HL-60 (cell line): ENCODE results near the gene PARD3.

Experiments used
- DNase-seq, 2 experiments: peaks; one replicate each; pipeline ENCODE4 v3.0.0-alpha.2; 2010 to 2020; ENCODE audit warnings: low read depth in 1 of 2, low spot score in 1 of 2
- H3K27ac ChIP-seq: fragments of 250-450 bp; sonication (Bioruptor Pico); replicated peaks from 2 replicates; pipeline ENCODE4 v1.5.1; 2020; ENCODE audit warnings: mild to moderate bottlenecking, moderate library complexity
- H3K27me3 ChIP-seq: fragments of 250-450 bp; sonication (Bioruptor Pico); 2 replicates; pipeline ENCODE4 v1.5.1; 2021; ENCODE audit warnings: mild to moderate bottlenecking, moderate library complexity; ENCODE audit not compliant: insufficient read depth, poor library complexity, severe bottlenecking
- H3K4me3 ChIP-seq: replicated peaks from 2 replicates; pipeline ENCODE4 v1.5.1; 2011; ENCODE audit warnings: mild to moderate bottlenecking, control low read depth, low read length; ENCODE audit not compliant: insufficient read depth
- GABPA ChIP-seq: IDR thresholded peaks from 2 replicates; pipeline ENCODE4 v1.6.1; 2012; ENCODE audit warnings: low read depth
- POLR2AphosphoS5 ChIP-seq: IDR thresholded peaks from 2 replicates; pipeline ENCODE4 v1.6.1; 2012; ENCODE audit warnings: low read depth
- SPI1 ChIP-seq: IDR thresholded peaks from 2 replicates; pipeline ENCODE4 v1.6.1; 2012; ENCODE audit warnings: low read depth, mild to moderate bottlenecking, borderline replicate concordance
- TF ChIP-seq, protein P1 (sequence below): IDR thresholded peaks from one replicate; pipeline ENCODE4 v1.5.1; 2011; ENCODE audit warnings: low read length, control low read depth, inconsistent platforms; ENCODE audit not compliant: insufficient read depth
- TF ChIP-seq, protein P2 (sequence below): IDR thresholded peaks from 2 replicates; pipeline ENCODE4 v1.6.1; 2012; ENCODE audit warnings: low read depth; ENCODE audit not compliant: insufficient replicate concordance

The PARD3 gene

DNA sequence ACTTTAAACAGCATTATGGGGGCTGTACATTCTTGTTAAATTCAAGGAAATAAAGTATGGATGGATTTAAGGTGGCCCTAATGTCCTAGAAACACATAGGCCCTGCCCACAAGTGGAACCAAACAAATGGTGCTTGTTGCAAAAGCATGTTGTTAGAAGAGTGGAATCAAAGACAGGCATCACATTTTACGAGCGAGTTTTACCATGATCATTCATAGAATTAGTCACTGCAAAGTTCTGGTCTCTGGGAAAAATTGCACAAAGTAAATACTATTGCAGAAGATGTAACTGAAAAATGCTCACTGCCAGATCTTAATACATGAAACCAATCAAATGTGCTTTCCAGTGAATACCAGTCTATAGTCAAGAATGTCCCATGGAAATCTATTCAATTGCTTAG, 677.1 kb downstream of the PARD3 start:
- no peak for DNase-seq

DNA sequence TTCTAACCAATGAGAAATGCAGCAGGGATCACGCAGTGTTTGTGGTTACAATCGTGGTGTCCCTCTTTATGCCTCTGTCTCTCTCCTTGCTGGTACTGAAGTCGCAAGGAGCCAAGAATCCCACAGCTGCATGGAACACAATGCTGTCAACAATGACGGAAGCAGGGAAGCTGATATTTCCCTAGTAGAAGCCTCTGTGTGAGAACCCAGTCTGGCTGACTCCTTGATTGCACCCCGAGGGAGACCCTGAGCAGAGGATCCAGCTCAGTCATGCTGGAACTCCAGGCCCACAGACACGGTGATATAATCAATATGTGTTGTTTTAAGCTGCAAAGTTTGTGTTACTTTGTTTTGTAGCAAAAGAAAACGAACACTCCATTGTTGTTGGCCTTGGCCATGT, 677.9 kb downstream of the PARD3 start:
- no peak overlapping the region for H3K27ac ChIP-seq
- TF ChIP-seq, protein P1, sequence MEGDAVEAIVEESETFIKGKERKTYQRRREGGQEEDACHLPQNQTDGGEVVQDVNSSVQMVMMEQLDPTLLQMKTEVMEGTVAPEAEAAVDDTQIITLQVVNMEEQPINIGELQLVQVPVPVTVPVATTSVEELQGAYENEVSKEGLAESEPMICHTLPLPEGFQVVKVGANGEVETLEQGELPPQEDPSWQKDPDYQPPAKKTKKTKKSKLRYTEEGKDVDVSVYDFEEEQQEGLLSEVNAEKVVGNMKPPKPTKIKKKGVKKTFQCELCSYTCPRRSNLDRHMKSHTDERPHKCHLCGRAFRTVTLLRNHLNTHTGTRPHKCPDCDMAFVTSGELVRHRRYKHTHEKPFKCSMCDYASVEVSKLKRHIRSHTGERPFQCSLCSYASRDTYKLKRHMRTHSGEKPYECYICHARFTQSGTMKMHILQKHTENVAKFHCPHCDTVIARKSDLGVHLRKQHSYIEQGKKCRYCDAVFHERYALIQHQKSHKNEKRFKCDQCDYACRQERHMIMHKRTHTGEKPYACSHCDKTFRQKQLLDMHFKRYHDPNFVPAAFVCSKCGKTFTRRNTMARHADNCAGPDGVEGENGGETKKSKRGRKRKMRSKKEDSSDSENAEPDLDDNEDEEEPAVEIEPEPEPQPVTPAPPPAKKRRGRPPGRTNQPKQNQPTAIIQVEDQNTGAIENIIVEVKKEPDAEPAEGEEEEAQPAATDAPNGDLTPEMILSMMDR, result no peak
- TF ChIP-seq POLR2AphosphoS5 (no peak), GABPA (no peak), SPI1 (no peak)
- TF ChIP-seq, protein P2, sequence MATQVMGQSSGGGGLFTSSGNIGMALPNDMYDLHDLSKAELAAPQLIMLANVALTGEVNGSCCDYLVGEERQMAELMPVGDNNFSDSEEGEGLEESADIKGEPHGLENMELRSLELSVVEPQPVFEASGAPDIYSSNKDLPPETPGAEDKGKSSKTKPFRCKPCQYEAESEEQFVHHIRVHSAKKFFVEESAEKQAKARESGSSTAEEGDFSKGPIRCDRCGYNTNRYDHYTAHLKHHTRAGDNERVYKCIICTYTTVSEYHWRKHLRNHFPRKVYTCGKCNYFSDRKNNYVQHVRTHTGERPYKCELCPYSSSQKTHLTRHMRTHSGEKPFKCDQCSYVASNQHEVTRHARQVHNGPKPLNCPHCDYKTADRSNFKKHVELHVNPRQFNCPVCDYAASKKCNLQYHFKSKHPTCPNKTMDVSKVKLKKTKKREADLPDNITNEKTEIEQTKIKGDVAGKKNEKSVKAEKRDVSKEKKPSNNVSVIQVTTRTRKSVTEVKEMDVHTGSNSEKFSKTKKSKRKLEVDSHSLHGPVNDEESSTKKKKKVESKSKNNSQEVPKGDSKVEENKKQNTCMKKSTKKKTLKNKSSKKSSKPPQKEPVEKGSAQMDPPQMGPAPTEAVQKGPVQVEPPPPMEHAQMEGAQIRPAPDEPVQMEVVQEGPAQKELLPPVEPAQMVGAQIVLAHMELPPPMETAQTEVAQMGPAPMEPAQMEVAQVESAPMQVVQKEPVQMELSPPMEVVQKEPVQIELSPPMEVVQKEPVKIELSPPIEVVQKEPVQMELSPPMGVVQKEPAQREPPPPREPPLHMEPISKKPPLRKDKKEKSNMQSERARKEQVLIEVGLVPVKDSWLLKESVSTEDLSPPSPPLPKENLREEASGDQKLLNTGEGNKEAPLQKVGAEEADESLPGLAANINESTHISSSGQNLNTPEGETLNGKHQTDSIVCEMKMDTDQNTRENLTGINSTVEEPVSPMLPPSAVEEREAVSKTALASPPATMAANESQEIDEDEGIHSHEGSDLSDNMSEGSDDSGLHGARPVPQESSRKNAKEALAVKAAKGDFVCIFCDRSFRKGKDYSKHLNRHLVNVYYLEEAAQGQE, result no peak
- no peak for DNase-seq
- H3K4me3 ChIP-seq, result no peak overlapping the region
- no peaks in the 10 kb centered on the region for H3K27me3 ChIP-seq

More for the DNA sequence above, 677.1 kb downstream of the PARD3 start:
- H3K27me3 ChIP-seq, result no peaks in the 10 kb centered on the region
- TF ChIP-seq POLR2AphosphoS5, result no peak
- TF ChIP-seq SPI1, result no peak
- TF ChIP-seq, protein P1, result no peak
- TF ChIP-seq, protein P2, result no peak
- no peak for TF ChIP-seq GABPA
- no peak overlapping the region for H3K27ac ChIP-seq
- no peak overlapping the region for H3K4me3 ChIP-seq

DNA sequence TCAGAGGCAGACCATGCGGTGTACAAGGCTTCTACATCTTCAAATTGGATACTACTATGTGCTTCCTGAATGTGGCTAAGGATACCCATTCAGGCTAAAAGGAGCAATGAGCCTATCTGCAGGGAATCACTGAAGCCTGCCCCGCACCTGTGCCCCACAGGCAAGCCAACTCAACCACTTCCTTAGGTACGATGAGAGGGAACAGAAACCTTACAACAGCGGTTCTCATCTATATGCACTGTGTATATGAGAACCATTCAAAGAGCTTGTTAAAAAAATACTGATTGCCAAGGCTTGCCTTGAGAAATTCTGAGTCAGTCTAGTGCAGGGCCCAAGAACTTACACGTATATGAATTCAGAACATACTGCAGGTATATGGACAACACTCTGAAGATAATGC, 679.6 kb downstream of the PARD3 start:
- H3K4me3 ChIP-seq, result no peak overlapping the region
- H3K27me3 ChIP-seq, result no peaks in the 10 kb centered on the region
- TF ChIP-seq POLR2AphosphoS5, result no peak
- TF ChIP-seq SPI1, result no peak
- no peak for DNase-seq
- H3K27ac ChIP-seq, result no peak overlapping the region

DNA sequence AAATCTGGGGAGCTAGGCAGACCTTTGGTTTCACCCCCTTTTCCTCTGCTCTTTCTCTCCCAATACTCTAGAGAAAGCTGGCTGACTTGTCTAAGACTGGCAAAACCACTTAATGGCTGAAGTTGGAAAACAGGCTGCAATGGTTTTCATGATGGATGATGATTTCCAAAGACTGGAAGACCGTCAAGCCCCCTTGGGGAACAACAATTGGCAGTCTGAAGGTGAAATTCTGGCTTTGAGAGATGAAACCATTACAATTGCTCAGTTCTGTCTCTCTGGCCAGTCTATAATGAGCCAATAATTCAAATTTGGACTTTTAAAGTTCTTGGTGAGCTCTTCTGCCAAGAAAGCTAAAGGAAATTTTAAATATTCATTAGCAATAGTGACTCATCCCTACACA, 680.5 kb downstream of the PARD3 start:
- no peaks in the 10 kb centered on the region for H3K27me3 ChIP-seq
- H3K27ac ChIP-seq, result no peak overlapping the region
- TF ChIP-seq SPI1 (no peak), POLR2AphosphoS5 (no peak), GABPA (no peak)
- TF ChIP-seq, protein P2, result no peak
- DNase-seq, result no peak
- no peak overlapping the region for H3K4me3 ChIP-seq
